ENCODE measurements around the gene DIPK1A.

GRCh38 chr1:92864131-92864530, 97.1 kb downstream of the DIPK1A start:
- no peak for TF ChIP-seq EZH2phosphoT487 (IDR thresholded peaks at IDR 0.05; ENCODE audit: insufficient read depth, low read depth)
- no peak for TF ChIP-seq EZH2 (IDR thresholded peaks at IDR 0.05; ENCODE audit: insufficient read depth, poor library complexity, severe bottlenecking)
